ENCODE data around the gene LAT. TPM values are rescaled to one million over a fixed set of nuclear protein-coding genes. Genes with fewer than 3 reads are reported as not detected.

Gene LAT
- total RNA-seq, 4 donors from 2014 or later, result 0.31 to 0.49 TPM; not detected in 2

DNA sequence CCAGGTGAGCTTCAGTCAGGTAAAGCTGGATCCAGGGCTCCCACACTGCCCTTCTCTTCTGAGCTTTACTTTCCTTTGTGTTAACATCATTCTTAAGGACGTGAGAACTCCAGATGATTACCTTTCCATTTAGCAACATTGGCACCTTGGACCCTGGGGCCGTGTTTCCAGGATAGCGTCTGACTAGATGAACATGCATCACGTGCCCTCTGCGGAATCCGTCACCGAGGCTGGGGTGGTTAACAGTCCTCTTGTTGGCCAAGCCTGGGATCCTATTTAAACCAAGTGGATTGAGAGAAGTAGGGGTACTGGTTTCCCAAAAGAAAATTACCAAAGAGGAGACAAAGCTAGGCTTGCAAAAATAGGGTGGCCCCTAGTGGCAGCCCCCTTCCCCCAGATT, 3.9 kb upstream of the LAT start:
- TF ChIP-seq, protein P1, sequence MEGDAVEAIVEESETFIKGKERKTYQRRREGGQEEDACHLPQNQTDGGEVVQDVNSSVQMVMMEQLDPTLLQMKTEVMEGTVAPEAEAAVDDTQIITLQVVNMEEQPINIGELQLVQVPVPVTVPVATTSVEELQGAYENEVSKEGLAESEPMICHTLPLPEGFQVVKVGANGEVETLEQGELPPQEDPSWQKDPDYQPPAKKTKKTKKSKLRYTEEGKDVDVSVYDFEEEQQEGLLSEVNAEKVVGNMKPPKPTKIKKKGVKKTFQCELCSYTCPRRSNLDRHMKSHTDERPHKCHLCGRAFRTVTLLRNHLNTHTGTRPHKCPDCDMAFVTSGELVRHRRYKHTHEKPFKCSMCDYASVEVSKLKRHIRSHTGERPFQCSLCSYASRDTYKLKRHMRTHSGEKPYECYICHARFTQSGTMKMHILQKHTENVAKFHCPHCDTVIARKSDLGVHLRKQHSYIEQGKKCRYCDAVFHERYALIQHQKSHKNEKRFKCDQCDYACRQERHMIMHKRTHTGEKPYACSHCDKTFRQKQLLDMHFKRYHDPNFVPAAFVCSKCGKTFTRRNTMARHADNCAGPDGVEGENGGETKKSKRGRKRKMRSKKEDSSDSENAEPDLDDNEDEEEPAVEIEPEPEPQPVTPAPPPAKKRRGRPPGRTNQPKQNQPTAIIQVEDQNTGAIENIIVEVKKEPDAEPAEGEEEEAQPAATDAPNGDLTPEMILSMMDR (IDR thresholded peaks at IDR 0.05 in 4 of 5, conservative IDR thresholded peaks at IDR 0.05 in 1 of 5), result no peak
- TF ChIP-seq POLR2A (IDR thresholded peaks at IDR 0.05), result no peak
- in situ Hi-C loops (cut with MboI; ENCODE audit: low sequenced_read_pairs in 4 of 4), result no loop called here
- DNase-seq (no peak), ATAC-seq (no peak)
- H3K27ac ChIP-seq, result no peak overlapping the region
- intact Hi-C loops (cut with DNase I; ENCODE audit: low total_unique reads), result no loop called here
- no peaks in the 10 kb centered on the region for H3K27me3 ChIP-seq
- H3K4me3 ChIP-seq, result no peak overlapping the region
- peaks cover 0 to 74% of the 10 kb centered on the region in 2 donors for H3K36me3 ChIP-seq
- peaks cover under 1 to 2% of the 10 kb centered on the region in 2 donors for H3K4me1 ChIP-seq
- no peaks in the 10 kb centered on the region for H3K9me3 ChIP-seq

DNA sequence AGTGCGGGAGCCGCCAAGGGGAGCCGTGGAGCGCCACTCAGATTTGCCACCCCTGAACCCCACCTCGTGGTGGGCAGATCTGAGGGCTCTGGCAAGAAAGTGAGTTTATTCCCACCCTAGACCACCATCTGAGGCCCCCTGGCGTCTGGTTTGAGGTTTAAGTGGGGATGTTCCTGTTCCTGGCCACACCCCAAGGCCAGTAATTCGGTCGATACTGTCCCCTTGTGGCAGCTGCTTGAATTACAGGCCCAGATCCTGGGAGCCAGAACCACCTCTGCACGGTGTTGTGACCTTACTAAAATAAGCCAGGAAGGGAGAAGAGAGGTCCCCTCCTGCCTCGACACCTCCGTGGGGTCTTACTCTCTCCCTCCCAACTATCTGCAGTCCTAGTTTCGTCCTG, 3.3 kb upstream of the LAT start:
- H3K9me3 ChIP-seq, result no peaks in the 10 kb centered on the region
- no peak overlapping the region for H3K4me3 ChIP-seq
- TF ChIP-seq, protein P1 (IDR thresholded peaks at IDR 0.05 in 4 of 5, conservative IDR thresholded peaks at IDR 0.05 in 1 of 5), result peak in 2 of 5 experiments; percentile 21 to 25
- no peak for TF ChIP-seq POLR2A (IDR thresholded peaks at IDR 0.05)
- H3K4me1 ChIP-seq, result no peaks in the 10 kb centered on the region
- ATAC-seq (no peak), DNase-seq (no peak)
- no peaks in the 10 kb centered on the region for H3K27me3 ChIP-seq
- in situ Hi-C loops (cut with MboI; ENCODE audit: low sequenced_read_pairs in 4 of 4) (no loop called here), intact Hi-C loops (cut with DNase I; ENCODE audit: low total_unique reads) (no loop called here)
- H3K27ac ChIP-seq, result no peak overlapping the region
- peaks cover 0 to 79% of the 10 kb centered on the region in 2 donors for H3K36me3 ChIP-seq

DNA sequence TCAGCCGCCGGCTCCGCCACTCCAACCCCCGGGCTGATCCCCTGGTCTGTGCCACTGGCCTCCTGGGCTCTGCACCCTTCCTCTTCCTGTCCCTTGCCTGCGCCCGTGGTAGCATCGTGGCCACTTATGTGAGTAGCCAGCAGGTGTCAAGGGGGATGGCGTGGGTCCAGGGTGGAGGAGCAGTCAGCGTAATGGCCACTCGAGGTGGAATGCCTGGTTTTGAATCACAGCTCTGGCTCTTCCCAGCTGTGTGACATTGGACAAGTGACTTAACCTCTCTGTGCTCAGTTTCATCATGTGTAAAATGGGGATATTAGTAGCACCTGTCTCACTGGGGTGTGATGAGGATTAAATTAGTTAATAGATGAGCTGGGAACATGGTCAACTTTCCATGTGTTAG, 2.4 kb upstream of the LAT start:
- H3K27me3 ChIP-seq, result no peaks in the 10 kb centered on the region
- intact Hi-C loops (cut with DNase I; ENCODE audit: low total_unique reads), result no loop called here
- in situ Hi-C loops (cut with MboI; ENCODE audit: low sequenced_read_pairs in 4 of 4), result no loop called here
- peaks cover 0 to 88% of the 10 kb centered on the region in 2 donors for H3K36me3 ChIP-seq
- no peaks in the 10 kb centered on the region for H3K4me1 ChIP-seq
- ATAC-seq (no peak), DNase-seq (no peak)
- TF ChIP-seq, protein P1 (IDR thresholded peaks at IDR 0.05 in 4 of 5, conservative IDR thresholded peaks at IDR 0.05 in 1 of 5), result no peak
- TF ChIP-seq POLR2A (IDR thresholded peaks at IDR 0.05), result no peak
- no peak overlapping the region for H3K27ac ChIP-seq
- H3K9me3 ChIP-seq, result no peaks in the 10 kb centered on the region
- H3K4me3 ChIP-seq, result no peak overlapping the region

DNA sequence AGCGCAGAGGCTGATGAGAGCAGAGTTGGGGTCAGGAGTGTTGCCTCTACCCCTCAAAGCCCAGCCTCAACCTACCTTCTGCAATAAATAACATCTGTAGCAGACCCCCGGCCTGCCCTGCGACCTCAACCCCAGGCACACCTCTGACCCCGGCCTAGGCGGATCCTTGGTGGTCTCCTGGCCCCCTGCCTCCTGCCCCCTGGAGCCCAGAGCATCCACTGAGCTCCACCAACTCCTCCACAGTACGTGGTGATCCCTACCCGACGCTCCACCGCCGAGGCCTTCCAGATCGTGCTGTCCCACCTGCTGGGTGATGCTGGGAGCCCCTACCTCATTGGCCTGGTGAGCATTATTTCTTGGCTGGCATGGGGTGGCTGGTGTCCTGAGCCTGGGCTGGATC, 1.9 kb upstream of the LAT start:
- ATAC-seq (no peak), DNase-seq (no peak)
- in situ Hi-C loops (cut with MboI; ENCODE audit: low sequenced_read_pairs in 4 of 4), result no loop called here
- Histone ChIP-seq H3K27ac (no peak overlapping the region), H3K4me1 (no peaks in the 10 kb centered on the region), H3K36me3 (peaks cover 0 to 90% of the 10 kb centered on the region in 2 donors), H3K27me3 (no peaks in the 10 kb centered on the region), H3K4me3 (no peak overlapping the region), H3K9me3 (no peaks in the 10 kb centered on the region)
- no peak for TF ChIP-seq POLR2A (IDR thresholded peaks at IDR 0.05)
- TF ChIP-seq, protein P1 (IDR thresholded peaks at IDR 0.05 in 4 of 5, conservative IDR thresholded peaks at IDR 0.05 in 1 of 5), result no peak
- intact Hi-C loops (cut with DNase I; ENCODE audit: low total_unique reads), result no loop called here

DNA sequence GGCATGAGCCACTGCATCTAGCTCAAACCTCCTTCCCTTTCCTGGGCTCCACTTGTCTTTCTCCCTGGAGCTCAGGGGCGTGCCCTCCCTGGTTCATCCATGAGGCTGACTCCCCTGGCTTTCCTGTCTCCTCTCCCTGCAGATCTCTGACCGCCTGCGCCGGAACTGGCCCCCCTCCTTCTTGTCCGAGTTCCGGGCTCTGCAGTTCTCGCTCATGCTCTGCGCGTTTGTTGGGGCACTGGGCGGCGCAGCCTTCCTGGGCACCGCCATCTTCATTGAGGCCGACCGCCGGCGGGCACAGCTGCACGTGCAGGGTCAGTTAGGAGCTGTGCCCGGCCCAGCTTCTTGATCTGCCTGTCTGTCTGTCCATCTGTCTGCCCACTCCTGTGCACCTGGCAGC, 1.2 kb upstream of the LAT start:
- Histone ChIP-seq H3K4me3 (no peak overlapping the region), H3K27me3 (no peaks in the 10 kb centered on the region), H3K9me3 (no peaks in the 10 kb centered on the region), H3K36me3 (peaks cover 0 to 86% of the 10 kb centered on the region in 2 donors), H3K4me1 (no peaks in the 10 kb centered on the region), H3K27ac (no peak overlapping the region)
- TF ChIP-seq, protein P1 (IDR thresholded peaks at IDR 0.05 in 4 of 5, conservative IDR thresholded peaks at IDR 0.05 in 1 of 5), result no peak
- TF ChIP-seq POLR2A (IDR thresholded peaks at IDR 0.05), result no peak
- DNase-seq, result no peak
- intact Hi-C loops (cut with DNase I; ENCODE audit: low total_unique reads) (no loop called here), in situ Hi-C loops (cut with MboI; ENCODE audit: low sequenced_read_pairs in 4 of 4) (no loop called here)
- no peak for ATAC-seq

All from gastrocnemius medialis (tissue), 4 donors.